CD4-positive, alpha-beta T cell (primary cell): ENCODE results near the gene BPIFA1. TPM values are rescaled to one million over a fixed set of nuclear protein-coding genes. Genes with fewer than 3 reads are reported as not detected.

Source experiments
- ATAC-seq: fragments of 200-7000 bp; cut with Tn5 transposase; one replicate; pipeline ENCODE4 v1.10.0; 2022; ENCODE audit warnings: mild to moderate bottlenecking; ENCODE audit not compliant: poor library complexity
- CTCF ChIA-PET: fragments of 350-600 bp; sonication (Branson Sonifier 250); formaldehyde crosslinking; loops from one replicate; lab custom pipeline; 2021; ENCODE audit warnings: antibody characterized with exemption, inconsistent platforms; lab: Charles Lee
- POLR2A ChIA-PET: fragments of 350-600 bp; sonication (Branson Sonifier 250); formaldehyde crosslinking; loops from one replicate; lab custom pipeline; 2021; ENCODE audit warnings: antibody characterized with exemption, inconsistent platforms; lab: Charles Lee
- DNase-seq, 14 experiments: peaks; one replicate each; pipeline ENCODE4 v3.0.0-alpha.2; 2013 to 2020; ENCODE audit warnings: mixed read lengths in 2 of 14
- H3K27ac ChIP-seq, 2 donors: one replicate each; pipeline versions ENCODE4 v1.5.1 to v1.7.0; 2013; ENCODE audit warnings: low read length in 2 of 2, low read depth in 1 of 2, mild to moderate bottlenecking in 1 of 2
- H3K27me3 ChIP-seq, 2 experiments: 1 replicate in 1 of 2; 2 replicates in 1 of 2; pipeline versions ENCODE4 v1.6.1 to v1.7.0; 2013; ENCODE audit warnings: low read length in 2 of 2, control low read depth in 1 of 2, mild to moderate bottlenecking in 1 of 2, moderate library complexity in 1 of 2; ENCODE audit not compliant: insufficient read depth in 2 of 2, control insufficient read depth in 1 of 2
- H3K36me3 ChIP-seq: one replicate; pipeline ENCODE4 v1.6.1; 2013; ENCODE audit warnings: low read length, control low read depth; ENCODE audit not compliant: insufficient read depth
- H3K4me1 ChIP-seq: one replicate; pipeline ENCODE4 v1.6.1; 2013; ENCODE audit warnings: low read length, control low read depth; ENCODE audit not compliant: insufficient read depth
- H3K4me3 ChIP-seq: one replicate; pipeline ENCODE4 v1.5.1; 2013; ENCODE audit warnings: mild to moderate bottlenecking, low read length, moderate library complexity
- H3K9me3 ChIP-seq, 2 experiments: 1 replicate in 1 of 2; 2 replicates in 1 of 2; pipeline versions ENCODE4 v1.6.1 to v1.7.0; 2013; ENCODE audit warnings: low read length in 2 of 2, mild to moderate bottlenecking in 2 of 2, control low read depth in 1 of 2, moderate library complexity in 1 of 2; ENCODE audit not compliant: control insufficient read depth in 1 of 2, insufficient read depth in 1 of 2
- H3K27ac Mint-ChIP-seq: one replicate; pipeline ENCODE4 v1.8.0; 2020; ENCODE audit warnings: mixed read lengths
- H3K27me3 Mint-ChIP-seq: one replicate; pipeline ENCODE4 v1.8.0; 2021; ENCODE audit warnings: mixed read lengths
- H3K36me3 Mint-ChIP-seq: one replicate; pipeline ENCODE4 v1.8.0; 2021; ENCODE audit warnings: low read depth, mixed read lengths
- H3K4me1 Mint-ChIP-seq: one replicate; pipeline ENCODE4 v1.8.0; 2021; ENCODE audit warnings: low read depth, mixed read lengths
- H3K4me3 Mint-ChIP-seq: one replicate; pipeline ENCODE4 v1.8.0; 2020; ENCODE audit warnings: mild to moderate bottlenecking, mixed read lengths
- H3K9me3 Mint-ChIP-seq: one replicate; pipeline ENCODE4 v1.8.0; 2020; ENCODE audit warnings: mixed read lengths
- intact Hi-C, 2 experiments: fragments of 100-400 bp; cut with DNase I in 1 of 2; cut with micrococcal nuclease in 1 of 2; formaldehyde crosslinking; loops; one replicate each; pipeline versions ENCODE4 v1.15.1 to v1.9.0; 2023 to 2025; cut with DNase I, micrococcal nuclease
- total RNA-seq, 174 experiments: library from RNA in 2 of 174; stranded (reverse) in 2 of 174; gene quantifications; one replicate each; pipeline ENCODE4 v1.2.3 and lab custom pipeline; 2021 to 2026
- TF ChIP-seq, protein P1 (sequence below): fragments of 200-600 bp; IDR thresholded peaks from one replicate; pipeline ENCODE4 v1.8.0; 2022; ENCODE audit warnings: antibody characterized with exemption, mild to moderate bottlenecking

The BPIFA1 gene
- total RNA-seq, 2 experiments from 2014 or later: not detected

DNA sequence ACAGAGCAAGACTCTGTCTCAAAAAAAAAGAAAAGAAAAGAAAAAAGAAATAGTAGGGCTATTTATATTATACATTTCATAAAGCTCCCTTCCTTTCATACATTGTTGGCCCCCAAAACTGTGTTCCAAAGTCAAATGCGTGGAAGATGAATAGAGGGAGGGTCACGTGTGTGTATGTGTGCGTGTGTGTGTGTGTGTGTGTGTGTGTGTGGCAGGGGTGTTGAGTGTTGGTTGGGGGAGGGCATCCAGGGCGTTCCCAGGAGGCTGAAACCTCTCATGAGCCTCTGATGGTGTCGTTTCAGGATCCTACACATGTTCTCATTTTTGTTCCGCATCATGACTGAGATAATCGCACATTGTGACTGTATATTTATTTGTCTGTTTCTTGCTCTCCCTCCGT lies 39.4 kb downstream of the BPIFA1 start:
- intact Hi-C loops: no loop called here
- no peaks in the 10 kb centered on the region for H3K36me3 ChIP-seq
- Mint-ChIP-seq H3K4me1 (no peaks in the 10 kb centered on the region), H3K9me3 (no peaks in the 10 kb centered on the region), H3K27ac (no peak overlapping the region), H3K36me3 (no peaks in the 10 kb centered on the region), H3K27me3 (peaks cover 10% of the 10 kb centered on the region), H3K4me3 (no peak overlapping the region)
- DNase-seq: no peak
- H3K27ac ChIP-seq: no peak overlapping the region
- ChIA-PET CTCF (no interaction called here), POLR2A (no interaction called here)
- no peaks in the 10 kb centered on the region for H3K9me3 ChIP-seq
- H3K27me3 ChIP-seq: no peaks in the 10 kb centered on the region
- H3K4me1 ChIP-seq: no peaks in the 10 kb centered on the region
- no peak for ATAC-seq
- TF ChIP-seq, protein P1, sequence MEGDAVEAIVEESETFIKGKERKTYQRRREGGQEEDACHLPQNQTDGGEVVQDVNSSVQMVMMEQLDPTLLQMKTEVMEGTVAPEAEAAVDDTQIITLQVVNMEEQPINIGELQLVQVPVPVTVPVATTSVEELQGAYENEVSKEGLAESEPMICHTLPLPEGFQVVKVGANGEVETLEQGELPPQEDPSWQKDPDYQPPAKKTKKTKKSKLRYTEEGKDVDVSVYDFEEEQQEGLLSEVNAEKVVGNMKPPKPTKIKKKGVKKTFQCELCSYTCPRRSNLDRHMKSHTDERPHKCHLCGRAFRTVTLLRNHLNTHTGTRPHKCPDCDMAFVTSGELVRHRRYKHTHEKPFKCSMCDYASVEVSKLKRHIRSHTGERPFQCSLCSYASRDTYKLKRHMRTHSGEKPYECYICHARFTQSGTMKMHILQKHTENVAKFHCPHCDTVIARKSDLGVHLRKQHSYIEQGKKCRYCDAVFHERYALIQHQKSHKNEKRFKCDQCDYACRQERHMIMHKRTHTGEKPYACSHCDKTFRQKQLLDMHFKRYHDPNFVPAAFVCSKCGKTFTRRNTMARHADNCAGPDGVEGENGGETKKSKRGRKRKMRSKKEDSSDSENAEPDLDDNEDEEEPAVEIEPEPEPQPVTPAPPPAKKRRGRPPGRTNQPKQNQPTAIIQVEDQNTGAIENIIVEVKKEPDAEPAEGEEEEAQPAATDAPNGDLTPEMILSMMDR: no peak
- H3K4me3 ChIP-seq: no peak overlapping the region

DNA sequence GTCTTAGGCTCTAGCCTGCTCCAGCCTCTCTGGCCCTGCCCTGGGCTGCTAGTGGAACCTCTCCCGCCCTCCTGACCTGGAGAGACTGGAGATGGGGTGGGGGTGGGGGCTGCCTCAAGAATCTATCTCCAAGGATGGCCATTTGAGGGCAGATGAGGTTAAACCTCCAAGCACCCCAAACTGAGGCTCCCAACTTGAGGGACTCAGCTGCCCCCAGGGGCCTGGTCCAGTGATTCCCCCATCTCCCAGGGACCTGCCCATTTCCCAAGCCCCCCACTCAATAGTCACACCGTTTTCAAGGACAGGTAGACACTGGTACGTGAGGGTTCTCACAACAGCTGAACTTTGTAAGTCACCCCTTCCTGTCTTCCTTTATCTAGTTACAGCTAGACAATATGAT lies 40.1 kb downstream of the BPIFA1 start:
- ChIA-PET CTCF (no interaction called here), POLR2A (no interaction called here)
- Histone ChIP-seq H3K36me3 (no peaks in the 10 kb centered on the region), H3K27ac (no peak overlapping the region), H3K4me1 (no peaks in the 10 kb centered on the region), H3K4me3 (no peak overlapping the region), H3K27me3 (no peaks in the 10 kb centered on the region), H3K9me3 (no peaks in the 10 kb centered on the region)
- intact Hi-C loops: no loop called here
- Mint-ChIP-seq H3K4me3 (no peak overlapping the region), H3K36me3 (no peaks in the 10 kb centered on the region), H3K4me1 (no peaks in the 10 kb centered on the region), H3K27ac (no peak overlapping the region), H3K27me3 (peaks cover 10% of the 10 kb centered on the region), H3K9me3 (no peaks in the 10 kb centered on the region)
- DNase-seq (no peak), ATAC-seq (no peak)
- TF ChIP-seq, protein P1: no peak

DNA sequence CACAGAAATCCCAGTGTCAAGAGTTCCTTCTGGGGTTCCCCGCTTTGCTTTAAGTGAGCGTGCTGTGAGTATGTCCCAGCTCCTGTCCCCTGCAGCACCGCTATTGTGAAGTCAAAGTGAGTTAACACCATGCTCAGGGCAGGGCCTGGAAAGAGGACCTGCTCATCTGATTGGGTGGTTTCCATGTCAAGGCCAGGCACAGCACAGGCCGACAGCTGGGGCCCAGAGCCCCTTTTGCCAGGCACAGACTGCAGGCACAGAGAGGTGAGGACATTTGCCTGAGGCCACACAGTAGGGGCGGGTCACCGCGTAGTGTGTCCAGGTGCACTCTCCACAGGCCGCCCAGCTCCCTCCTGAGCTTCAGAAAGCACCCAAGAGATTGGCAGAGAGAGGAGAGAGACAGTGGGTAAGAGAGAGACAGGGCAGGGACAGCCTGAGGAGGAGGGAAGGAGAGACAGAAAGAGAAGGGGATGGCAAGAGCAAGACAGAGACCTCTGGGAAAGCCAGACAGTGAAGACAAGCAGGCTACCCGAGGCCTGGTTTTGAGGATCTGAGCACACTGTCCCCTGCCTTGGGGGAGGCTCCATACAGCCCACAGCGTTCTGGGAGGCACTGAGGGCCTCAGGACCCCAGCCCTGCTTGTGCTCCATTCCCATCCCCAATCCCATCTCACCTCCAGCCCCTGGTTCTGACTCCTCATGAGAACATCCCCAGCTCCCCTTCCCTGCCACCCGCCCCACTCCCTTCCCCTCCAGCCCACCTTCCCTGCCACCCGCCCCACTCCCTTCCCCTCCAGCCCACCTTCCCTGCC lies 40.7 kb downstream of the BPIFA1 start:
- intact Hi-C loops: no loop called here
- TF ChIP-seq, protein P1: no peak
- no peaks in the 10 kb centered on the region for H3K36me3 Mint-ChIP-seq
- H3K27me3 Mint-ChIP-seq: peaks cover 10% of the 10 kb centered on the region
- ATAC-seq (no peak), DNase-seq (no peak)
- H3K36me3 ChIP-seq: no peaks in the 10 kb centered on the region
- no peak overlapping the region for H3K27ac Mint-ChIP-seq
- POLR2A ChIA-PET: no interaction called here
- no peaks in the 10 kb centered on the region for H3K27me3 ChIP-seq
- no peaks in the 10 kb centered on the region for H3K4me1 ChIP-seq
- CTCF ChIA-PET: no interaction called here
- no peaks in the 10 kb centered on the region for H3K4me1 Mint-ChIP-seq
- no peak overlapping the region for H3K4me3 ChIP-seq
- H3K9me3 ChIP-seq: no peaks in the 10 kb centered on the region
- no peaks in the 10 kb centered on the region for H3K9me3 Mint-ChIP-seq
- H3K4me3 Mint-ChIP-seq: no peak overlapping the region
- H3K27ac ChIP-seq: no peak overlapping the region
